Endothelial cell of umbilical vein (primary cell): ENCODE measurements around the gene GPATCH1. TPM values are rescaled to one million over a fixed set of nuclear protein-coding genes. Genes with fewer than 3 reads are reported as not detected.

Source experiments
- BruUV-seq: library from RNA; stranded (reverse); fragments of 400-500 nt; replicated peaks from 2 replicates; lab custom pipeline; 2021; lab: Mats Ljungman, UMichigan
- CTCF ChIA-PET: fragments of 300-600, 350-600 bp; sonication (Branson Sonifier 250); formaldehyde crosslinking; loops from one replicate; lab custom pipeline; 2021; ENCODE audit warnings: antibody characterized with exemption, inconsistent platforms; lab: Charles Lee
- POLR2A ChIA-PET: fragments of 300-600, 350-600 bp; sonication (Branson Sonifier 250); formaldehyde crosslinking; loops from one replicate; lab custom pipeline; 2021; ENCODE audit warnings: antibody characterized with exemption, inconsistent platforms; lab: Charles Lee
- DNase-seq: peaks from one replicate; pipeline ENCODE4 v3.0.0-alpha.2; 2011; ENCODE audit warnings: low read depth, low spot score
- FAIRE-seq: peaks from 2 replicates; lab custom pipeline; 2011; peaks lifted over from hg19 to GRCh38; lab: Jason Lieb, UNC
- H2AFZ ChIP-seq: 2 replicates; pipeline ENCODE4 v1.6.0; 2012; ENCODE audit warnings: low read depth, low read length, control low read depth, inconsistent platforms
- H3K27ac ChIP-seq: 2 replicates; pipeline ENCODE4 v1.5.1; 2011; ENCODE audit warnings: low read depth, mild to moderate bottlenecking, control low read depth, low read length, moderate library complexity; ENCODE audit not compliant: insufficient read depth
- H3K27me3 ChIP-seq, 2 experiments: 2 replicates each; pipeline versions ENCODE4 v1.6.0 to v1.6.1; 2011; ENCODE audit warnings: low read length in 2 of 2, mixed read lengths in 1 of 2; ENCODE audit not compliant: control insufficient read depth in 2 of 2, insufficient read depth in 2 of 2
- H3K36me3 ChIP-seq, 2 experiments: 2 replicates in 1 of 2; 3 replicates in 1 of 2; pipeline ENCODE4 v1.5.1; 2011; ENCODE audit warnings: low read length in 2 of 2, mild to moderate bottlenecking in 1 of 2, moderate library complexity in 1 of 2; ENCODE audit not compliant: control insufficient read depth in 2 of 2, insufficient read depth in 2 of 2; ENCODE audit errors: extremely low read depth in 1 of 2
- H3K4me1 ChIP-seq: 3 replicates; pipeline ENCODE4 v1.5.1; 2011; ENCODE audit warnings: mild to moderate bottlenecking, low read length; ENCODE audit not compliant: control insufficient read depth, insufficient read depth; ENCODE audit errors: extremely low read depth
- H3K4me2 ChIP-seq: 2 replicates; pipeline ENCODE4 v1.6.1; 2011; ENCODE audit warnings: low read length, control low read depth, mixed read lengths; ENCODE audit not compliant: insufficient read depth
- H3K4me3 ChIP-seq, 3 experiments: fragments of 200-600 bp in 1 of 3; sonication (generic), shearing (Covaris generic) in 1 of 3; replicated peaks in 1 of 3; 2 replicates each; pipeline ENCODE4 v1.5.1; 2011 to 2016; ENCODE audit warnings: control low read depth in 3 of 3, low read length in 3 of 3, mild to moderate bottlenecking in 2 of 3, inconsistent platforms in 1 of 3, low read depth in 1 of 3, moderate library complexity in 1 of 3; ENCODE audit not compliant: insufficient read depth in 1 of 3
- H3K79me2 ChIP-seq: 2 replicates; pipeline ENCODE4 v1.6.0; 2012; ENCODE audit warnings: low read length, inconsistent platforms; ENCODE audit not compliant: control insufficient read depth, insufficient read depth
- H3K9ac ChIP-seq: replicated peaks from 2 replicates; pipeline ENCODE3; 2011; ENCODE audit warnings: low read length, control low read depth; ENCODE audit not compliant: insufficient read depth; ENCODE audit errors: extremely low read depth
- H3K9me1 ChIP-seq: replicated peaks from 3 replicates; pipeline ENCODE4 v1.6.0; 2011; ENCODE audit warnings: mild to moderate bottlenecking, low read length; ENCODE audit not compliant: control insufficient read depth, insufficient read depth; ENCODE audit errors: extremely low read depth
- H3K9me3 ChIP-seq: replicated peaks from 2 replicates; pipeline ENCODE4 v1.5.1; 2012; ENCODE audit warnings: low read length, inconsistent platforms; ENCODE audit not compliant: control insufficient read depth, insufficient read depth
- H4K20me1 ChIP-seq: replicated peaks from 2 replicates; pipeline ENCODE3; 2011; ENCODE audit warnings: mild to moderate bottlenecking, low read length; ENCODE audit not compliant: control insufficient read depth, insufficient read depth; ENCODE audit errors: extremely low read depth
- CTCF ChIP-seq, 2 donors: IDR thresholded peaks; 1 replicate in 1 of 2; 2 replicates in 1 of 2; pipeline ENCODE4 v1.5.1; 2011; ENCODE audit warnings: low read length in 2 of 2, mild to moderate bottlenecking in 2 of 2, moderate library complexity in 2 of 2, control low read depth in 1 of 2, inconsistent platforms in 1 of 2, low read depth in 1 of 2; ENCODE audit not compliant: insufficient read depth in 1 of 2; ENCODE audit errors: extremely low read depth in 1 of 2
- EZH2 ChIP-seq: IDR thresholded peaks from 2 replicates; pipeline ENCODE4 v1.6.1; 2012; ENCODE audit warnings: borderline replicate concordance, low read depth, mild to moderate bottlenecking, moderate library complexity, low read length, inconsistent platforms; ENCODE audit not compliant: severe bottlenecking
- FOS ChIP-seq: IDR thresholded peaks from 2 replicates; pipeline ENCODE4 v1.6.1; 2011; ENCODE audit warnings: mild to moderate bottlenecking, low read length, moderate library complexity, borderline replicate concordance; ENCODE audit not compliant: insufficient read depth
- GATA2 ChIP-seq: IDR thresholded peaks from 2 replicates; pipeline ENCODE4 v1.7.0; 2011; ENCODE audit warnings: low read depth, mild to moderate bottlenecking, moderate library complexity, mixed read lengths, low read length; ENCODE audit not compliant: insufficient read length, insufficient read depth
- JUN ChIP-seq: IDR thresholded peaks from 2 replicates; pipeline ENCODE4 v1.6.1; 2011; ENCODE audit warnings: borderline replicate concordance, low read depth; ENCODE audit not compliant: insufficient read length, insufficient read depth
- MAX ChIP-seq: IDR thresholded peaks from 2 replicates; pipeline ENCODE4 v1.6.1; 2011; ENCODE audit not compliant: insufficient read depth, insufficient read length
- MYC ChIP-seq: IDR thresholded peaks from one replicate; pipeline ENCODE4 v1.6.1; 2011; ENCODE audit warnings: mild to moderate bottlenecking, low read depth, low read length
- POLR2A ChIP-seq: IDR thresholded peaks from 2 replicates; pipeline ENCODE4 v1.6.1; 2012; ENCODE audit warnings: low read depth, mild to moderate bottlenecking, control low read depth, low read length
- POLR2AphosphoS5 ChIP-seq: IDR thresholded peaks from 2 replicates; pipeline ENCODE4 v1.6.1; 2012; ENCODE audit warnings: low read depth, mild to moderate bottlenecking, control low read depth, low read length, moderate library complexity; ENCODE audit not compliant: insufficient read depth
- dilution Hi-C: fragments of 300-500 bp; cut with MboI; formaldehyde crosslinking; loops from one replicate; pipeline ENCODE4 v1.15.0; 2019; ENCODE audit warnings: low sequenced_read_pairs; ENCODE audit not compliant: extremely low pct_ligation_motif_present
- intact Hi-C: fragments of 100-400 bp; cut with micrococcal nuclease; formaldehyde crosslinking; loops from one replicate; pipeline ENCODE4 v1.10.0; 2022
- polyA plus RNA-seq, 4 experiments: library from polyadenylated mRNA; depleted of rRNA in 3 of 4; stranded (reverse) in 3 of 4; unstranded in 1 of 4; fragments of >200 nt; gene quantifications; 2 replicates each; pipeline versions ENCODE4 v1.2.1 to v1.2.3, GENCODE V29; 2011 to 2012; ENCODE audit warnings: missing spikeins in 1 of 4
- total RNA-seq: library from RNA; stranded (reverse); gene quantifications from 2 replicates; pipeline ENCODE4 v1.2.3, GENCODE V29; 2021

The GPATCH1 gene
- total and polyA plus RNA-seq, 2 donors (not counting 3 experiments of a cell fraction or from before 2014, with no cell fraction given): 4.5 to 9.2 TPM

- CTCF ChIA-PET: interaction anchor here (1.0 to 2.2 kb wide), 3 partner anchors 11 to 54 kb away, joined by 3 to 8 read pairs (median 4); no protein-coding TSS in a partner anchor
- FAIRE-seq: no peak
- no TSS peak for BruUV-seq
Observed at GRCh38 chr19:33129901-33130300, 48.9 kb downstream of the GPATCH1 start.

More at GRCh38 chr19:33129901-33130300, 48.9 kb downstream of the GPATCH1 start:
- H3K4me3 ChIP-seq: no peak overlapping the region
- H3K79me2 ChIP-seq: no peaks in the 10 kb centered on the region
- no peak overlapping the region for H3K4me2 ChIP-seq
- no peaks in the 10 kb centered on the region for H3K9me3 ChIP-seq
- dilution Hi-C loops (no loop called here), intact Hi-C loops (loop anchor here (5.0 kb wide), 1 partner anchor 277 kb away; no protein-coding TSS in a partner anchor)
- H3K27me3 ChIP-seq: no peaks in the 10 kb centered on the region
- H3K4me1 ChIP-seq: no peaks in the 10 kb centered on the region
- TF ChIP-seq EZH2: no peak
- TF ChIP-seq POLR2A: no peak
- TF ChIP-seq MYC: no peak
- no peak for TF ChIP-seq MAX
- no peak for TF ChIP-seq FOS
- TF ChIP-seq POLR2AphosphoS5: no peak
- no peak for TF ChIP-seq CTCF (IDR thresholded peaks at IDR 0.05; ENCODE audit: extremely low read depth in 1 of 2, insufficient read depth in 1 of 2, low read depth in 1 of 2, low read length in 2 of 2)
- TF ChIP-seq GATA2: no peak
- no peak for TF ChIP-seq JUN
- no peak overlapping the region for H3K27ac ChIP-seq
- H4K20me1 ChIP-seq: no peaks in the 10 kb centered on the region
- DNase-seq: no peak
- no peaks in the 10 kb centered on the region for H3K9me1 ChIP-seq
- no peak overlapping the region for H2AFZ ChIP-seq
- POLR2A ChIA-PET: no interaction called here
- H3K36me3 ChIP-seq: peaks cover 0 to 2% of the 10 kb centered on the region in 2 experiments
- no peak overlapping the region for H3K9ac ChIP-seq
